BLaER1 (cell line): ENCODE results near the gene RBM17.

Experiments
- H3K27ac ChIP-seq: shearing (Covaris generic); formaldehyde crosslinking; 2 replicates; pipeline ENCODE4 v1.8.1; 2022
- H3K27me3 ChIP-seq: shearing (Covaris generic); formaldehyde crosslinking; 2 replicates; pipeline ENCODE4 v1.8.1; 2022
- H3K36me3 ChIP-seq: shearing (Covaris generic); formaldehyde crosslinking; 2 replicates; pipeline ENCODE4 v1.8.1; 2022
- H3K4me1 ChIP-seq: shearing (Covaris generic); formaldehyde crosslinking; 2 replicates; pipeline ENCODE4 v1.8.1; 2022
- H3K4me2 ChIP-seq: shearing (Covaris generic); formaldehyde crosslinking; 2 replicates; pipeline ENCODE4 v1.8.1; 2022
- H3K4me3 ChIP-seq: shearing (Covaris generic); formaldehyde crosslinking; 2 replicates; pipeline ENCODE4 v1.8.1; 2022
- H3K9ac ChIP-seq: shearing (Covaris generic); formaldehyde crosslinking; 2 replicates; pipeline ENCODE4 v1.8.1; 2022
- H3K9me3 ChIP-seq: shearing (Covaris generic); formaldehyde crosslinking; 2 replicates; pipeline ENCODE4 v1.8.1; 2022
- H4K20me1 ChIP-seq: shearing (Covaris generic); formaldehyde crosslinking; 2 replicates; pipeline ENCODE4 v1.8.1; 2022
- Cebpa-rat ChIP-seq: shearing (Covaris generic); IDR thresholded peaks from 2 replicates; pipeline ENCODE4 v1.8.1; 2022

RBM17 gene

DNA sequence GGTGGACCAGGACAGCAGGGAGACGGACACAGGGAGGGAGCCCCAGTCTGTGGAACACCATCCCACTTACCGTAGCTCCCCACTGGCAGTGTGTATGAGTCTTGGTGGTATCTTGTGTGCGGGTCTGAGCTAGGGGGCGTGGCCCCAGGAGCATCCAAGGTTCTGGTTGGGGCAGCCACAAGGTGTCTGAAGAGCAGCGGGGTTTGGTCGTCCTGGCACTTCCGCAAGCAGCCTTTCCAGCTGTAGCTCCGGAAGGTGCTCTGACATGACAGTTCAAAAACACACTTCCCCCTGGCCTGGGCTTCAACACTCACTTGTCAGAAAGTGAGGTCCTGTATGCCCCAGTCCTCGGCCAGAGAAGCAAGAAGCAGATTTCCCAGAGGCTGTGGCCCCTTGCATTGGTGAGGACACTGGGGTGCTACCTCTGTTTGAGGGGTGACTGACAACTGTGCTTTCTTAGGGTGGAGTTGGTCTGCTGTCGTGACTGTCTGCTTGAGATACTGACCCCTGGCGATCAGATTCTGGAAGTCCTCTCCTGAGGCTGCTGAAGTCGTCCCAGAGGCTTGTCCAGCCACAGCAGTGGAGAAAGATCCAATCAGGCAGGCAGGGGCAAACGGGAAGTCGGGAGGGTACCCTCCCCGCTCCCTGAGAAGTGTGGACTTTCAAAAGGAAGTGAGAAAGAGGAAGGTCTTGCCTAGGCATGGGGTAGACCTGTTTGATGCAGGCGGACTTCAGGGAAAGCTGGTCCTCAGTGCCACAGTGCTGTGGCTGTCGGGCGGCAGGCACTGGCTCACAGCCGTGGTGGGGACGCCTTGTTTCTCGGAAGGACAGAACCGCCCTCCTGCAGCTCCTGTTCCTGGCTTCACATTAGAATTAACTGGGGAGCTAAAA, 62.5 kb downstream of the RBM17 start:
- peaks cover 6% of the 10 kb centered on the region; the same call in 1 of the 2 replicates for H3K9me3 ChIP-seq
- H3K4me2 ChIP-seq: peak overlapping the region; percentile 66
- H3K27me3 ChIP-seq: no peaks in the 10 kb centered on the region
- H3K4me3 ChIP-seq: peak overlapping the region; percentile 12; the same call in 1 of the 2 replicates
- peak overlapping the region; percentile 36 for H3K27ac ChIP-seq
- H3K9ac ChIP-seq: peak overlapping the region; percentile 17; the same call in 1 of the 2 replicates
- H3K36me3 ChIP-seq: peaks cover 35% of the 10 kb centered on the region
- peaks cover 52% of the 10 kb centered on the region for H3K4me1 ChIP-seq
- peaks cover 86% of the 10 kb centered on the region for H4K20me1 ChIP-seq
- TF ChIP-seq Cebpa-rat: no peak

- H3K4me3 ChIP-seq: no peak overlapping the region
Measured at GRCh38 chr10:6153845-6154244, 65.0 kb downstream of the RBM17 start.

GRCh38 chr10:6154566-6154965, 65.7 kb downstream of the RBM17 start:
- H3K27ac ChIP-seq: no peak overlapping the region
- no peaks in the 10 kb centered on the region for H3K27me3 ChIP-seq
- no peak for TF ChIP-seq Cebpa-rat
- no peak overlapping the region for H3K4me2 ChIP-seq
- H3K9ac ChIP-seq: no peak overlapping the region
- H3K36me3 ChIP-seq: peaks cover 24% of the 10 kb centered on the region
- H3K4me1 ChIP-seq: peaks cover 23% of the 10 kb centered on the region
- H4K20me1 ChIP-seq: peaks cover 67% of the 10 kb centered on the region
- H3K4me3 ChIP-seq: no peak overlapping the region
- peaks cover 6% of the 10 kb centered on the region; the same call in 1 of the 2 replicates for H3K9me3 ChIP-seq

More at GRCh38 chr10:6153845-6154244, 65.0 kb downstream of the RBM17 start:
- Histone ChIP-seq H3K27me3 (no peaks in the 10 kb centered on the region), H3K4me2 (no peak overlapping the region), H3K9ac (no peak overlapping the region), H3K27ac (no peak overlapping the region), H4K20me1 (peaks cover 66% of the 10 kb centered on the region), H3K9me3 (peaks cover 6% of the 10 kb centered on the region; the same call in 1 of the 2 replicates), H3K4me1 (peaks cover 26% of the 10 kb centered on the region), H3K36me3 (peaks cover 24% of the 10 kb centered on the region)
- no peak for TF ChIP-seq Cebpa-rat

- Histone ChIP-seq H3K4me2 (no peak overlapping the region), H3K27ac (no peak overlapping the region), H3K9me3 (peaks cover 6% of the 10 kb centered on the region; the same call in 1 of the 2 replicates), H3K4me3 (no peak overlapping the region), H3K9ac (no peak overlapping the region), H3K27me3 (no peaks in the 10 kb centered on the region), H3K36me3 (peaks cover 24% of the 10 kb centered on the region), H3K4me1 (peaks cover 8% of the 10 kb centered on the region), H4K20me1 (peaks cover 37% of the 10 kb centered on the region)
- no peak for TF ChIP-seq Cebpa-rat
Measured at GRCh38 chr10:6158276-6158675, 69.4 kb downstream of the RBM17 start.

DNA sequence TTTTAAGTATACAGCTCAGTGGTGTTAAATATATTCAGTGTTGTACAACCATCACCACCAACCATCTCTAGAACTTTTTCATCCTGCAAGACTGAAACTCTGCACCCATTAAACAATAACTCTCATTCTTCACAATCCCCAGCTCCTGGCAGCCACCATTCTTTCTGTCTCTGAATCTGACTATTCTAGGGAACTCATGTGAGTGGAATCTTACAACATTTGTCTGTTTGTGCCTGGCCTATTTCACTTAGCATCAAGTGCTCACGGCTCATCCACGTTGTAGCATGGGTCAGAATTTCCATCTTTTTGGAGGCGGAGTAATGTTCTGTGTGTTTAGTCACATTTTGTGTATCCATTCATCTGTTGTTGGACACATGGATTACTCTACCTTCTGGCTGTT, 73.1 kb downstream of the RBM17 start:
- Histone ChIP-seq H3K4me1 (peaks cover 31% of the 10 kb centered on the region), H3K36me3 (peaks cover 13% of the 10 kb centered on the region), H3K4me2 (no peak overlapping the region), H3K27me3 (no peaks in the 10 kb centered on the region), H3K27ac (no peak overlapping the region), H3K9me3 (no peaks in the 10 kb centered on the region), H4K20me1 (peaks cover 47% of the 10 kb centered on the region), H3K4me3 (no peak overlapping the region), H3K9ac (no peak overlapping the region)
- no peak for TF ChIP-seq Cebpa-rat

DNA sequence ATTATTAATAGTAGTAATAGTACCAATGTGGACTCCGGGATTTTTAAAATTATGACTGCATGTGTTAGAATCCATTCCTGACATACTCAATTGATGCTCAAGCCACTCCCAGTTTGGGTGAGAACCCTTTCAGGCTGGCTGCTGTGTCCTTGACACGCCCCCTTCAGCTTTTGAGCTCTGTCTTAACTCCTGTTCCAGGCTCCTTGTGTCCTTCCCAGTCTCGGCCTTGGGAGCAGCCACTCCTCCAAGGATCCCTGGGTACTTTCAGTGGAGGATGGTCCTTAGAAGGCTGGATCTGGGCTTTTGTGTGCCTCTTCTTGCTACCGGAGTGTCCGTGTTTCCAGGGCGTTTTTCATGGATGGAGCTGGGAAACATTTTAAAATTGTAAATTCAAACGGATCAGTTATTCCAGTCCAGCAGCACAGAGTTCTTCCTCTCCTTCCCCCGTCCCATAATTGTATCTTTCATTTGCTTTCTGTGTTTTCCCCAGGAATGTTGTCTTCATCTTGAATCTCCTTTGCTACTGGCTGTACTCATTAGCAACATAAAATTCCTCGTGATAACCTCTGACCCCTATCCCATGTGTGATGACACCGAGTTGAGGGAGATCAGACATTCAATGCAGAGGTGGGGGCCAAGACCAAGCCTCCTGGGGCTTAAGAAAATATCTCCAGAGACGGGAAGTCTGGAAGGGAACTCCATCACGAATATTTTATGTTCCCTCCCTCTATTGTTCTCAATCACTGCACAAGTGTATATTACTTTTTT, 73.9 kb downstream of the RBM17 start:
- Histone ChIP-seq H3K4me2 (peak overlapping the region; percentile 85), H3K36me3 (peaks cover 21% of the 10 kb centered on the region), H3K27ac (peak overlapping the region; percentile 96), H3K4me3 (peak overlapping the region; percentile 77), H3K27me3 (no peaks in the 10 kb centered on the region), H3K9me3 (no peaks in the 10 kb centered on the region), H3K4me1 (peaks cover 39% of the 10 kb centered on the region), H4K20me1 (peaks cover 55% of the 10 kb centered on the region), H3K9ac (peak overlapping the region; percentile 70)
- no peak for TF ChIP-seq Cebpa-rat

GRCh38 chr10:6163364-6164270, 74.8 kb downstream of the RBM17 start:
- peaks cover 60% of the 10 kb centered on the region for H4K20me1 ChIP-seq
- peak overlapping the region; percentile 77 for H3K4me3 ChIP-seq
- peaks cover 30% of the 10 kb centered on the region for H3K36me3 ChIP-seq
- TF ChIP-seq Cebpa-rat: no peak
- peak overlapping the region; percentile 91 for H3K9ac ChIP-seq
- H3K27me3 ChIP-seq: no peaks in the 10 kb centered on the region
- no peaks in the 10 kb centered on the region for H3K9me3 ChIP-seq
- peak overlapping the region; percentile 95 for H3K4me2 ChIP-seq
- H3K27ac ChIP-seq: peak overlapping the region; percentile 96
- H3K4me1 ChIP-seq: peaks cover 47% of the 10 kb centered on the region

DNA sequence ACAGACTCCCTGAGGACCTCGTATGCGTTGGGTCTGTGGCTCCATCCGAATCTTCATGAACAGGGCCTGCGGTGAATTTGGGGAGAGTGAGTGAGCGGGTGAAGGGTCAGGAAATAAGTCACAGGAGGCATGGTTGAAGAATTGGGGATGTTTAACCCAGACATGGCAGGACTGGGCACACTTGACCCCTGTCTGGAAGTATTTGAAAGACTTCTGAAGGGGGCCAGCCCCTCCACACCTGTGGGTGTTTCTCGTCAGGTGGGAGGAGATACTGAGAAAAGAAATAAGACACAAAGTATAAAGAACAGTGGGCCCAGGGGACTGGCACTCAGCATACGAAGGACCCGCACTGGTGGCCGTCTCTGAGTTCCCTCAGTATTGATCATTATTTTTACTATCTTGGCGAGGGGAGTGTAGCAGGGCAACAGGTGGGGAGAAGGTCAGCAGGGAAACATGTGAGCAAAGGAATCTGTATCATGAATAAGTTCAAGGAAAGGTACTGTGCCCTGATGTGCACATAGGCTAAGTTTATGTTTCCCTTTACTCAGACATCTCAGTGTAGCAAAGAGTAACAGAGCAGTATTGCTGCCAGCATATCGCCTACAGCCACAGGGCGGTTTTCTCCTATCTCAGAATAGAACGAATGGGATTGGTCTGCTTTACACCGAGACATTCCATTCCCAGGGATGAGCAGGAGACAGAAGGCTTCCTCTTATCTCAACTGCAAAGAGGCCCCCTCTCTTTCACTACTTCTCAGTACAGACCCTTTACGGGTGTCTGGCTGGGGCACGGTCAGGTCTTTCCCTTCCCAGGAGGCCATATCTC, 75.6 kb downstream of the RBM17 start:
- Histone ChIP-seq H3K4me1 (peaks cover 55% of the 10 kb centered on the region), H3K27me3 (no peaks in the 10 kb centered on the region), H4K20me1 (peaks cover 61% of the 10 kb centered on the region), H3K9ac (peak overlapping the region; percentile 91), H3K9me3 (no peaks in the 10 kb centered on the region), H3K36me3 (peaks cover 32% of the 10 kb centered on the region), H3K4me3 (peak overlapping the region; percentile 77), H3K4me2 (peak overlapping the region; percentile 95), H3K27ac (peak overlapping the region; percentile 96)
- TF ChIP-seq Cebpa-rat: no peak
